NCI-H146 treated with DMSO at 0.1 percent for 48 hours (cell line): ENCODE measurements around the gene KIF5A.
A peak's percentile ranks its signal among the peaks of the same experiment; 100 is the strongest.

ENCODE experiments used
- DNase-seq: peaks from one replicate; lab custom pipeline; 2025; ENCODE audit not compliant: unreplicated experiment; lab: John Stamatoyannopoulos, UW

KIF5A gene

DNA sequence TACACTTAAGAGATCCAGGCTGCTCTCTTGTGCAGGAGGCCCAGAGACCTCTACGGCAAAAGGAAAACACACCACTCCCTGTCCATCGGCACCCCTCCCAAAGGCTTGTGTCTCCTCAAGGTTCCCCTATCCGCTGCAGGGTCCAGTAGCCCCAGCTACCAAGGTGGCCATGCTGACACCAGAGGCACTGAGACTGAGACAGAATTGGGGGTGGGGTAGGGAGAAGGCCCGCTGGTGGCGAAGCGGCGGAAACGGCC, 30.1 kb upstream of the KIF5A start:
- no peak for DNase-seq

DNA sequence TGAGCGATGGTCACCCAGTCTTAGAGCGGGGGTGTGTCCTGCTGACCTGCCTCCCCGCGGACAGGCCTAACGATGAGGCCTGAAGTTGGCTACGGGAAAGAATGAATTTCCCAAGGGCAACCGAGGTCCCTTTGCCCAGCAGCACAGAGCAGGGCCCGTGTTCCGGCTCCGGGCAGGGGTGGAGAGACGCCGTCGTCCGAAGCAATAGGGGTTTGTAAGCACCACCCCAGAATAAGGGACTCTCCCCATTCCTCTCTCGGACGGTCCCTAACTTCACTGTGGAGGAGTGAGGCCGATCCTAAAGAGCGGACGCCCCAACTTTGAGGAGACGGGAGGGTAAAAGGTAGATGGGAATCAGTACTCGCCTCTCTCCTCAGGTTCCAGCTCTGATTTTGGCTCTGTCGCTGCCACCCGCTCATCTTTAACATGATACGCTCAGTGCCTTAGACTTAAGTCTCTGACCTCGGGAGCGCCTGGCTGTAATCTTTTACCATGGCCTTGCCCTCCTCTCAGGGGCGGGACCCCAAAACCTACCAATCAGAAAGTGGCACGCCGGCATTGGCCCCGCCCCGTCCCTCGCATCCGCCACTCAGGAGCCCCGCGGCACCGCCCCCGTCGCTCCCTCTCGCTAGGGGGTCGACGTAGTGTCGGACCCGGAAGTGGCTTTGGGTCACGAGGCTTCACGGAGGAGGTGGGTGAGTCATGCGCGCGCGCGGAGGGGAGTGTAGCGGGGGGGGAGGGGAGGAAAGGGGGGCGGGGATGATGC, 29.6 kb upstream of the KIF5A start, which contains the start of gene DDIT3:
Gene DDIT3 (minus strand): TSS at position 462 of the 766 bp plus-strand sequence. CDS start 3,108 bp downstream, outside the sequence.
- peak; percentile 94 for DNase-seq

DNA sequence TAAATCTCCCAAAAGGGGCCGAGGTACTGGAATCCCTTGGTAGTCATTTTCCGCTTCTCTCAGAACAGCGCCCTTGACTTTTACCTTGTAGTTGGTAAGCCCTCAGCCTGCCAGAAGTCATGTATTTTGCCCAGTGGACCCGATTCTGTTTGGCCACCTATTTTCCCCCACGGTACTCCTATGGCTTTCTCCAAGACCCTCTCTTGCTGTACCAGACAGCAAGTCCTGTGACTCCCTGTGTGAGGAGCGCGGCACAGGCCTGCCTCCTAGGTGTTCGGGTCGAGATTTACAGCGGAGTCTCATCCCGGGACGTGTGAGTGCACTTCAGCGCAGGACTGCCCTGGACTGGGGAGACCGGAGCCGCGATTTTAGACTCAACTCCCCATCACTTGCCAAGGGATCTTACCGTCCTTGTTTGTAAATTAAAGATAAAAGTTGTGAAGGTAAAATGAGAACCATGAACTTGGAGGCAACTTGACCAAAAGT, 28.3 kb upstream of the KIF5A start:
- DNase-seq: peak; percentile 24

DNA sequence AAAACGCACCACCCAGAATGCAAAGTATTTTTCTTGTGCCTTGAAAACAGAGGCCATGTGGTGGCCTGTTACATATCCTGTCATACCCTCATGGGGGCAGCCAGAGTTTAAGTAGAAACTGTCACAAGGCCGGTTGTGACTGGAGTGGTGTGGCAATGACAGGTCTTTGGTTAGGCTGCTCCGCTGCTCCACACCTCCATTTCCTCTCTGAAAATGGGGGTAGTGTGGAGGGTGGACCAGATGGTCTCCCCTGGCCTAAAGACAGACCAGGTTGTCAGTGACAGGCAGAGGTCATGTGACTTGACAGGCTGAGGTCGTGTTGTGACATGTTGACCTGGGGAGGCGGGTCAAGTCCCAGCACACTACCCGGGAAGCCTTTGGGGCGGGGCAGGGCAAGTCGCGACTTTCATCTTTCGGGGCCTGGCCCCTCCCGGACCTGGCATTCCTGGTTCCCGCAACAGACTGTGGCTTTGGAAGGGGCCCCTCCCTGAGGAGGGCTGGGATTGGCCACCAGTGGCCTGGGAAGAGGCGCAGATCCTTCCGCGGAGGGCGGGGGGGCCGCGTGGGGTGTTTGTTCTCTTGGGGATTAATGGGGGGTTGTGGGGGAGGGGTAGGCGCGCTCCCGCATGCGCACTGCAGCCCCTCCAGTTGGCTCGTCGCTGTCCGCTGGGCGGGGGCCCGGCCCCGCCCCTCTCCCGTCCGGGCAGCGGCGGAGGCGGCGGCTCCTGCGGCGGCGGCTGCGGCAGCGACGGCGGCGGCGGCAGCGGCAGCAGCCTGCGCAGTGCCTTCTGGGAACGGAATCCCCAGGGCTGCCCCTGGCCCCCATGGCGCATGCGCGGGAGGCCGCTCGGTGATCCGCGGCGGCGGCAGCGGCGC, 27.6 kb upstream of the KIF5A start, which contains the start of gene MBD6:
Gene MBD6 (plus strand): TSS at position 814 of the 876 bp plus-strand sequence. CDS start 1,480 bp downstream, outside the sequence.
- peak; percentile 66 for DNase-seq

DNA sequence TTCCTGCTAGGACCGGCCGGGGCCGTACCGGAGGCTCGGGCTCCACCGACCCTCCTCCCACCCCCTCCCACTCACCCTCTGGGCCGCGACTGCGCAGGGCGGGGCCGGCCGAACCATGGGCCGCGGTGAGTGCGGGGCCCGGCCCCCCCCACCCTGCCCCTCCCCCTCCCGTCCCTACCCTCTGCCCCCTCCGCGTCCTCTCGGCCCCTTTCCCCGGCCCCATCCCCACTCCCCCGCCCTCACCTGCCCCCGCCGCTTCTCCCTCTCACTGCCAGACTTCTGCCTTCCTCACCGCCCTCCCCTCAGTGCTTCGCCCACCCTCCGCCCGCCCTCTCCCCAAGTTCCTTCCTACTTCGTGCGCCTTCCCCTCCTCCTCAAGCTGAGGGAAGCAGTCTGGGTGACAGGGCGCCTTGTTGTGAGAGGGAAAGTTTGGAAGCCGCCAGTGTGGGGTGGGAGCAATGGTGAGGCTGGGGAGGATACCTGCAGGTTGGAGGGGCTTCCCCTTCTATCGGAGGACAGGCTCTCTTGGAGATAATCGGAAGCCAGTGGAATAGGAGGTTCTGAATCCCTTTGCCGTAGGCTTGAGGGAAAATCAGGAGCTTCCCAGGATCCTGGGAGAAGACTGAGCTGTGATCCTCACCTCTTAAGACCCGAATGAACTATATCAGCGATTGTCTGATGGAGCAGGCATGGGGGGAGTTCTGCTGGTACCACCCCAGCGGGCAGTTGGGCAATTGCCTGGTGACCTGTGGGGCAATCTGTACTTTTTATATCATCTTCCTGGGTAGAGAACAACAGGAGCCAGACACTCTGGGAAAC, 26.7 kb upstream of the KIF5A start:
- DNase-seq: no peak

DNA sequence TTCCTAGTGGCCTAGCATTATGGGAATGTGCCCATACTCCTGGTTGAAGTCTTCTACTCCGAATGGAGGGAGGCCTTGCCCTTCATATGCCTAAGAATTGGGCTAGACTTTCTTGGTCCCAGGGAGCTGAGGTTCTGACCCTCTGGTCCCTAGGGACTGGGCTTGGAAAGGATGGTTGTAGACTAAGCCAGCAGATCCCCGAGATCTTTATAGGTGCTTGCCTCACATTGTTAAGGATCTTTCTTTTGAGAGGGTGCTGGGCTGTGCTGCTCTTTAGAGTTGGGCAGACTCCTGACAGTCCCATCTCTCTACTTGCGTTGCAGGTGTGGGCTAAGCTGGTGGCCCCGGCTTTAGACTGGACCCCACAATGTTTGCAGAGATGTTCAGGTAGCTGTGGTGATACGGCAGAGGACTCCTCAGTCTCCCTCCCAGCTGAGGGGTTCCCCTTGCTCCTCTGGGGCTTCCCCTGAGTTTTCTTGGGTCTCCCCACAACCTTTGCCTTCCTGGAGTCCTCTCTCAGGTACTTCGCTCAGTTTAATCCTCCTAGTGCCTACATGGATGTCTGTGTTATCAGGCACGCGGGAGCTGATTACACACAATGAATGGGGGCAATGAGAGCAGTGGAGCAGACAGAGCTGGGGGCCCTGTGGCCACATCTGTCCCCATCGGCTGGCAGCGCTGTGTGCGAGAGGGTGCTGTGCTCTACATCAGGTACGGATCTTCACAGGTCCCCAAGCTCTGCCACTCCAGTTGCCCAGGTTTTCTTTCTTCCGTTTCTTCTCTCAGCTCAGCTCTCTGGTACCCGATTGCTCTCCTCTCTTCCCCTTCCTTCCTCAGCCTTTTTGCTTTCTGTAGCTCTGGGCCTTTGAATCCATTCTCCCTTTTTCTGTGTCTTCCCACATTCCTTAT, 25.9 kb upstream of the KIF5A start:
- no peak for DNase-seq

DNA sequence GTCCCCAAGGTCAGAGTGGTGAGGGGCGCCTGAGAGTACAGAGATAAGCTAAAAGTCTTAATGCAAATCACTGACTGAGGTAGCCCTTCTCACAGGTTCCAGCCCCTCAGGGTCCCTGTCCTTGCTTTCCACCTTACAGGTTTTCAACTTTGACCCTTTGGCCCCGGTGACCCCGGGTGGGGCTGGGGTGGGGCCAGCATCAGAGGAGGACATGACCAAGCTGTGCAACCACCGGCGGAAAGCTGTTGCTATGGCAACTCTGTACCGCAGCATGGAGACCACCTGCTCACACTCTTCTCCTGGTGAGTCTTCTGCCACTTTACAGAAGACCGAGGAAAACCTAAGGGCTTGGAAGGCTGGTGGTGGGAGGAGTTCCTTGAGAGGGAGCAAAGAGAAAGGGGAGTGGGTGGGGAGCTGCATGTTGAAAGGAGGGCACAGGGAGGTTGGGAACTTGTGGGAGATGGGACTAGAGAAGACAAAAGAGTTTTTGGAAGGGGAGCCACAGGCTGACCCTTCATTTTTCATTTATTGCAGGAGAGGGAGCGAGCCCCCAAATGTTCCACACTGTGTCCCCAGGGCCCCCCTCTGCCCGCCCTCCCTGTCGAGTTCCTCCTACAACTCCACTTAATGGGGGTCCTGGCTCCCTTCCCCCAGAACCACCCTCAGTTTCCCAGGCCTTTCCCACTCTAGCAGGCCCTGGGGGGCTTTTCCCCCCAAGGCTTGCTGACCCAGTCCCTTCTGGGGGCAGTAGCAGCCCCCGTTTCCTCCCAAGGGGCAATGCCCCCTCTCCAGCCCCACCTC, 24.8 kb upstream of the KIF5A start:
- DNase-seq: no peak

DNA sequence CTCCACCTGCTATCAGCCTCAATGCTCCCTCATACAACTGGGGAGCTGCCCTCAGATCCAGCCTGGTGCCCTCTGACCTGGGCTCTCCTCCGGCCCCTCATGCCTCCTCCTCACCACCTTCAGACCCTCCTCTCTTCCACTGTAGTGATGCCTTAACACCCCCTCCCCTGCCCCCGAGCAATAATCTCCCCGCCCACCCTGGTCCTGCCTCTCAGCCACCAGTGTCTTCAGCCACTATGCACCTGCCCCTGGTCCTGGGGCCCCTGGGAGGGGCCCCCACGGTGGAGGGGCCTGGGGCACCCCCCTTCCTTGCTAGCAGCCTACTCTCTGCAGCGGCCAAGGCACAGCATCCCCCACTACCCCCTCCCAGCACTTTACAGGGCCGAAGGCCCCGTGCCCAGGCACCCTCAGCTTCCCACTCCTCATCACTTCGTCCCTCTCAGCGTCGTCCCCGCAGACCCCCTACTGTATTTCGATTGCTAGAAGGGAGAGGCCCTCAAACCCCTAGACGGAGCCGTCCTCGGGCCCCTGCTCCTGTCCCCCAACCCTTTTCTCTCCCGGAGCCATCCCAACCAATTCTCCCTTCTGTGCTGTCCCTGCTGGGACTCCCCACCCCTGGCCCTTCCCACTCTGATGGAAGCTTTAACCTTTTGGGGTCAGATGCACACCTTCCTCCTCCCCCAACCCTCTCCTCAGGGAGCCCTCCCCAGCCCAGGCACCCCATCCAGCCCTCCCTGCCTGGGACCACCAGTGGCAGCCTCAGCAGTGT, 24.0 kb upstream of the KIF5A start:
- no peak for DNase-seq

DNA sequence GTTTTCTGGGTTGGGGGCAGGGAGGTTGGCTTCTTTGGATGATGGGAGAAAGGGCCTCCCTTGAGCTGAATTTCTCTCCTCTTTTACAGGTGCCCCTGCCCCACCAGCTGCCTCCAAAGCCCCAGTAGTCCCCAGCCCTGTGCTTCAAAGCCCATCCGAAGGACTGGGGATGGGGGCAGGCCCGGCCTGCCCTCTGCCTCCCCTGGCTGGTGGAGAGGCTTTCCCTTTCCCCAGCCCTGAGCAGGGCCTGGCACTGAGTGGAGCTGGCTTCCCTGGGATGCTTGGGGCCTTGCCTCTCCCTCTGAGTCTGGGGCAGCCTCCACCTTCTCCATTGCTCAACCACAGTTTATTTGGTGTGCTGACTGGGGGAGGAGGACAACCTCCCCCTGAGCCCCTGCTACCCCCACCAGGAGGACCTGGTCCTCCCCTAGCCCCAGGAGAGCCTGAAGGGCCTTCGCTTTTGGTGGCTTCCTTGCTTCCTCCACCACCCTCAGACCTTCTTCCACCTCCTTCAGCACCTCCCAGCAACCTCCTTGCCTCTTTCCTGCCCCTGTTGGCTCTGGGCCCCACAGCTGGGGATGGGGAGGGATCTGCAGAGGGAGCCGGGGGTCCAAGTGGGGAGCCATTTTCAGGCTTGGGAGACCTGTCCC, 23.2 kb upstream of the KIF5A start:
- DNase-seq: no peak

DNA sequence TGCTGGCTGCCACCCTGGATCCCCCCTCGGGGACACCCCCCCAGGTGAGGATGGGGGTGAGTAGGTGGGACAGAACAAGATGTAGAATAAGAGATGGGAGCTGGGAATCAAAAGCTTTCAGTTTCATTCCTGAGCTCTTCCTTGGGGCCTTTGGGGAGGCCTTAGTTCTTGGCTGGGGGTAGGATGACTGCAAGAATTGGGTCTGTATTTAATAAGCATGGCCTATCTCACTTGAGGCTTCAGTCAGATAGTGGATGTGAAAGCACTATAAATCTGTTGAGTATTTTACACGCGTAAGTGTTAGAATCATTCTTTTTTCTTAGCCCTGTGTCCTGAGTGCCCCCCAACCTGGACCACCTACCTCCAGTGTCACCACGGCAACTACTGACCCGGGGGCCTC, 22.7 kb upstream of the KIF5A start:
- no peak for DNase-seq

DNA sequence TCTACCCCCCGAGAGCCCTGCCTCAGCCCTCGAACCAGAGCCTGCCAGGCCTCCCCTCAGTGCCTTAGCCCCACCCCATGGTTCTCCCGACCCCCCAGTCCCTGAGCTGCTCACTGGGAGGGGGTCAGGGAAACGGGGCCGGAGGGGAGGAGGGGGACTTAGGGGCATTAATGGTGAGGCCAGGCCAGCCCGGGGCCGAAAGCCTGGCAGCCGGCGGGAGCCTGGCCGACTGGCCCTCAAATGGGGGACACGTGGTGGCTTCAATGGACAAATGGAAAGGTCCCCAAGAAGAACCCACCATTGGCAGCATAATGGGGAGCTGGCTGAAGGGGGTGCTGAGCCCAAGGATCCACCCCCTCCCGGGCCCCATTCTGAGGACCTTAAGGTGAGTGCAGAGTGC, 21.7 kb upstream of the KIF5A start:
- no peak for DNase-seq

DNA sequence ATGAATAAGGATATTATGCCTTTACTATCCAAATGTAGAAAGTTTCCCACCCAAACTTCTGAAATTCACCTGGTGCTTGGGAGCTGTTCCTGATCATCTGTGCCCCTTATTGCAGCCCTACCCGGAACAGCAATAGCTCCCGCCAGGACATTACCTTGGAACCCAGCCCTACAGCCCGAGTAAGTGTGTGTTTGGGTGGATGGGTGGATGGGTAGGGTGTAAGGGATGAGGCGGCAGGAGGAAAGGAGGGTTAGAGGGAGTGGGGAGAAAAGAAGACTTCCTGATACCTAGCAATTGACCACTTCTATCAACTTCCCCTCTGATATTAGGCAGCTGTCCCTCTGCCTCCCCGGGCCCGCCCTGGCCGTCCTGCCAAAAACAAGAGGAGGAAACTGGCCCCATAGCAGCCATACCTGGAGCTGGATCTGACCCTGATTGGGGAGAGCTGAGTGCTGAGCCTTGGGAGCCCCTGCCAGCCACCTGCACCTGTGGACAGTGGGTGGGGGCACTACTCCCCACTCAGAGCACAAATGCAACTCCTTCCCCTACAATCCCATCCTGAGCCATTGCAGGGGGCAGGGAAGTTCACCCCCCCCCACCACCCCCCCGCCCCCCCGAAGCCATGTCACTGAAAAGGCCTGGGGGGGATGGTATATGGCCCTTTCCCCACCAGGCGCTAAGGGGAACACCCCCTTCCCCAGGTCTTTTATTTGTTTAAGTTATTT, 20.9 kb upstream of the KIF5A start:
- DNase-seq: no peak

DNA sequence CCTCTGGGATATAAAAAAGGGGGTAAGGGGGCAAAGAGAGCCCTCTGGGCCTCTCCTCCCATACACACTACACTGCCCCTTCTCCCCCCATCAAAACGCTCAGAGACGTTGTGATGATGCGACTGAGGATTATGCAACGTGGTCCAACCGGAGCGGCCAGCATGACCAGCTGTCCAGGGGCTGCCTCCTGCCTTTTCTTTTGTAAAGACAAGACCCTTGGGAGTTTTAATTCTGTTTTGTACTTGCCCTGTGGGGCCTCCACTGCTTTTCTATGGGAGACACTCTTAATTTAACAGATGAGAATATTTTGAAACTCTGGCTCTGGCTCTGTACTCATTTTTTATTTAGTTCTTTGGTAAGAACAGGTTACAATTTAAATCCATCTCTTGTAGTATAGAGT, 20.0 kb upstream of the KIF5A start:
- DNase-seq: no peak

DNA sequence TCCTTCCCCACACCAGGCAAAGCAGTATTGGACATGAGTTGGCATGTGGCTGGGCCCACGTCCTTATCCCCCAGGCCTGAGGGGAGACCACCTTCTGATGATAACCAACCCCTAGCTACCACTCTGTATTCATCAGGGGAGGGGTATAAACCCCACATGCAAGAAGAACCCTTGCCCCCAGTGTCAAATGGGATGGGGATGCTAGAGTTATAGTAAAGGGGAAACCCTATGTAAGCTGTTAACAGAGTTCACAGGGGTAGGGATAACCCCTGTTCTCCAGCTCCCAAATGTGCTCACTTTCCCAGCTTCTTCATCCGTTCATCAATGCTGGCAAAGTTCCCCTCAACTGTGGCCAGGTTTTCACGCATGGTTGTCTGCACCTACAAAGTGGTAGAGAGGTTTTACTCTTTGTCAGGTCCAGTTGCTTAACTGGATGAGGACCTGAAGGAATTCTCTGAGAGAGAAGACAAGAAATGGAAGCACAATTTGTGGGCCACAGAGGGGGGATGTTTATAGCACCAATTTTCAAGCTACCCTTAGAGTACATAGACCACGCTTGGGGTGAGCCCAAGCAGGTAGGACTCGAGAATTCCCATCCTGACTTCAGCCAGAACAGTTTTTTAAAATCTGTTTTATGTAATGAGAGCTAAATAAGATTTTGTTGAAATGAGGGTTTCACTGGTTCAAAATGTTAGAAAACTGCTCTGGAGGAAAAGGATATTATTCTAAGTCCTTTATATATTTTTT, 19.3 kb upstream of the KIF5A start:
- DNase-seq: no peak

DNA sequence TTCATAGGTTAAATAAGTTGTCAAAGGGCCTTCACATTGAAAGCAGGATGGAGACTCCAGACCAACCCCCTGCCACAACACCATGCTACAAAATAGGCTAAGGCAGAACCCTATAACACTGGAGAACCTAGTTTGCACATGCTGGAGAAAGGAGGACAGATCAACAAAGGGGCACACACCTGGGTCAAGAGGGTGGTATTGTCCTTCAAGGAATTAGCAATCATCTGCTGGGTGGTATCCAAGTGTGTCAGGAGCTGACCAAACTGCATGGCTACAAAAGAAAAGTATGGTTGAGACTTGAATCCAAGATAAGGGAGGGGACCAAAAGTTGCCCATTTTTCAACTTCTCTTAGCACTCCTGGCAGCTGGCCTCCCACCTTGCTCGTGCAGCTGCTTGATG, 18.0 kb upstream of the KIF5A start:
- no peak for DNase-seq

DNA sequence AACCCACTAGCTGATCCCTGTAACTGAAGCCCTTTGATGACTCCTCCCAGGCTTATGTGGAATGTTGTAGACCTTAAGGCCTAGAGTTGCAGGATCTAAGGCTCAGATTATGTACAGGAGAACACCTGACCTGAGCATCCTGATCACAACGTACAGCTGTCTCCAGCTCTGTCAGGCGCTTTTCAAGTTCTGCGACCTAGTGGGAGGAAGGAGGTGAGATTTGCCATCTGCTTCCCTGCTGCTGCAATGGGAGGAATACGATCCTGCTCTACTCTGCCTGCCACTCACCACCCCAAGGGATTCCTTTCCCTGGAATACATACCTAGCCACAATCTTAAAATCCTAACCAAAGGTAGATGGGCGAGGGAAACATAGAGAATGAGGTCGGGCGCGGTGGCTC, 16.7 kb upstream of the KIF5A start:
- no peak for DNase-seq

DNA sequence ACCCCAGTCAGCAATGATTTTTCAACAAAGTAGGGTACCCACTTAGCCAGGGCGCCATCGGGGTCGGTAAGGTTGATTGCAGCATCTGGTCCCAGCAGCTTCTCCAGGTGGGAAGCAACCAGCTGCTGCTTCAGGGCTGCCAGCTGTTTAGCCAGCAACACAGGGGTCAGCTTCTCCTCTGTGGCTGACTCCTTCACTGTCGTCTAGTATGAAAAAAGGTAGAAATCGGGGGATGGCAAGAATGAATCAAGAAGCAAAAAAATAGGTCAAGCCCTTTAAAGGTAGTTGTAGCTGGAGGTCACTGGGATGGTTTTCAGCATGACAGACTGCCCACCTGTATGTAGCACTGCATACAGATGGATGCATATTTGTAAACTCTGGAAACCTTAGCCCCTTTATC, 15.6 kb upstream of the KIF5A start:
- no peak for DNase-seq
